Hematopoietic multipotent progenitor cell treated with erythropoietin and hydrocortisone succinate and interleukin-3 and kit ligand, for 17 days (in vitro differentiated cells): ENCODE results near the gene MEF2B.
A peak's percentile ranks its signal among the peaks of the same experiment; 100 is the strongest.
"Not testable (repeated sequence)": the region's sequence is repeated elsewhere in the genome, so short reads cannot be mapped to it uniquely, and the experiment has no call there.

Experiments used
- DNase-seq: peaks from one replicate; pipeline ENCODE4 v3.0.0-alpha.2; 2015; ENCODE audit warnings: low spot score

Gene MEF2B

GRCh38 chr19:19123386-19123785, 46.7 kb downstream of the MEF2B start:
- DNase-seq = no peak

GRCh38 chr19:19122902-19123301, 47.2 kb downstream of the MEF2B start:
- DNase-seq = no peak

GRCh38 chr19:19121371-19121770, 48.7 kb downstream of the MEF2B start:
- no peak for DNase-seq

- no peak for DNase-seq
These were observed 49.5 kb downstream of the MEF2B start for GRCh38 chr19:19120308-19121231.

GRCh38 chr19:19119325-19120237, 50.5 kb downstream of the MEF2B start:
- DNase-seq = no peak

- DNase-seq = peak; percentile 77
These were observed 54.1 kb downstream of the MEF2B start for GRCh38 chr19:19115954-19116353.

GRCh38 chr19:19113040-19113626, 56.9 kb downstream of the MEF2B start:
- DNase-seq = no peak

- DNase-seq = no peak
These were observed 58.0 kb downstream of the MEF2B start for GRCh38 chr19:19111967-19112580.

GRCh38 chr19:19111136-19111835, 58.8 kb downstream of the MEF2B start:
- no peak for DNase-seq

GRCh38 chr19:19110410-19111135, 59.5 kb downstream of the MEF2B start:
- peak; percentile 28 for DNase-seq

- no peak for DNase-seq
These were observed 60.5 kb downstream of the MEF2B start for GRCh38 chr19:19109601-19110000.

GRCh38 chr19:19107654-19108053, 62.4 kb downstream of the MEF2B start:
- no peak for DNase-seq

- DNase-seq = not testable (repeated sequence)
These were observed 63.1 kb downstream of the MEF2B start for GRCh38 chr19:19106938-19107337.

- no peak for DNase-seq
These were observed 64.0 kb downstream of the MEF2B start for GRCh38 chr19:19106056-19106551.

GRCh38 chr19:19105365-19106055, 64.6 kb downstream of the MEF2B start:
- no peak for DNase-seq

- DNase-seq = no peak
These were observed 66.9 kb downstream of the MEF2B start for GRCh38 chr19:19103167-19103566.

GRCh38 chr19:19102566-19102965, 67.5 kb downstream of the MEF2B start:
- not testable (repeated sequence) for DNase-seq

- DNase-seq = no peak
These were observed 68.5 kb downstream of the MEF2B start for GRCh38 chr19:19101540-19101939.

GRCh38 chr19:19098703-19099632, 71.1 kb downstream of the MEF2B start:
- DNase-seq = no peak
